Superior temporal gyrus (tissue), 1 donor: ENCODE results near the gene RGPD6.
"Not testable (repeated sequence)": the region's sequence is repeated elsewhere in the genome, so short reads cannot be mapped to it uniquely, and the experiment has no call there.

Experiments used
- DNase-seq: peaks from one replicate; pipeline ENCODE4 v3.0.0-alpha.2; 2016; ENCODE audit errors: extremely low spot score

Gene RGPD6

GRCh38 chr2:110576763-110577416 is at the start of gene RGPD6:
TSS of gene RGPD6 (minus strand) at chr2:110577222. CDS start at chr2:110577024, 198 bp downstream.
- DNase-seq = not testable (repeated sequence)

- DNase-seq = peak; percentile 9
Observed at GRCh38 chr2:110619326-110619939, 42.4 kb upstream of the RGPD6 start.

GRCh38 chr2:110613927-110614326 is 36.9 kb upstream of the RGPD6 start:
- DNase-seq = not testable (repeated sequence)

- not testable (repeated sequence) for DNase-seq
Observed at GRCh38 chr2:110610613-110611250, 33.7 kb upstream of the RGPD6 start.

- not testable (repeated sequence) for DNase-seq
Observed at GRCh38 chr2:110609843-110610612, 33.0 kb upstream of the RGPD6 start.

- not testable (repeated sequence) for DNase-seq
Observed at GRCh38 chr2:110608788-110609502, 31.9 kb upstream of the RGPD6 start.

- not testable (repeated sequence) for DNase-seq
Observed at GRCh38 chr2:110605057-110605456, 28.0 kb upstream of the RGPD6 start.

GRCh38 chr2:110603917-110604591 is 27.0 kb upstream of the RGPD6 start:
- not testable (repeated sequence) for DNase-seq

GRCh38 chr2:110602139-110602538 is 25.1 kb upstream of the RGPD6 start:
- DNase-seq = not testable (repeated sequence)

- DNase-seq = not testable (repeated sequence)
Observed at GRCh38 chr2:110591973-110592372, 15.0 kb upstream of the RGPD6 start.

GRCh38 chr2:110589677-110590330 is 12.8 kb upstream of the RGPD6 start:
- DNase-seq = not testable (repeated sequence)

- DNase-seq = not testable (repeated sequence)
Observed at GRCh38 chr2:110588520-110588919, 11.5 kb upstream of the RGPD6 start.

- not testable (repeated sequence) for DNase-seq
Observed at GRCh38 chr2:110579216-110579965, 2.4 kb upstream of the RGPD6 start.

GRCh38 chr2:110578429-110578828 is 1.4 kb upstream of the RGPD6 start:
- not testable (repeated sequence) for DNase-seq

GRCh38 chr2:110499755-110500377 is 77.2 kb downstream of the RGPD6 start:
- not testable (repeated sequence) for DNase-seq

GRCh38 chr2:110496027-110496426 is 81.0 kb downstream of the RGPD6 start:
- not testable (repeated sequence) for DNase-seq

GRCh38 chr2:110494488-110494887 is 82.5 kb downstream of the RGPD6 start:
- not testable (repeated sequence) for DNase-seq

- DNase-seq = not testable (repeated sequence)
Observed at GRCh38 chr2:110488991-110489390, 88.0 kb downstream of the RGPD6 start.

- DNase-seq = not testable (repeated sequence)
Observed at GRCh38 chr2:110482697-110483096, 94.3 kb downstream of the RGPD6 start.
